ENCODE measurements around the gene FGF18.
"Not testable (repeated sequence)": the region's sequence is repeated elsewhere in the genome, so short reads cannot be mapped to it uniquely, and the experiment has no call there.

Gene FGF18

GRCh38 chr5:171418982-171419687 is at the start of gene FGF18:
FGF18 (plus strand) TSS chr5:171419647; CDS start chr5:171420200, 553 bp downstream.
- no peak for FAIRE-seq

GRCh38 chr5:171369898-171370297 is 49.5 kb upstream of the FGF18 start:
- FAIRE-seq, result no peak

GRCh38 chr5:171370881-171371280 is 48.6 kb upstream of the FGF18 start:
- FAIRE-seq, result not testable (repeated sequence)

- no peak for FAIRE-seq
Measured at GRCh38 chr5:171371326-171371725, 48.1 kb upstream of the FGF18 start.

GRCh38 chr5:171379961-171380360 is 39.5 kb upstream of the FGF18 start:
- FAIRE-seq, result no peak

GRCh38 chr5:171384416-171384815 is 35.0 kb upstream of the FGF18 start:
- FAIRE-seq, result not testable (repeated sequence)

- FAIRE-seq, result not testable (repeated sequence)
Measured at GRCh38 chr5:171384999-171385398, 34.4 kb upstream of the FGF18 start.

- no peak for FAIRE-seq
Measured at GRCh38 chr5:171386006-171386671, 33.3 kb upstream of the FGF18 start.

GRCh38 chr5:171386861-171387344 is 32.5 kb upstream of the FGF18 start:
- no peak for FAIRE-seq

GRCh38 chr5:171387345-171387969 is 32.0 kb upstream of the FGF18 start, which contains the start of gene NPM1:
NPM1 (plus strand) TSS chr5:171387849; CDS start chr5:171387949, 100 bp downstream.
- FAIRE-seq, result peak; percentile 82

- FAIRE-seq, result no peak
Measured at GRCh38 chr5:171387970-171388815, 31.3 kb upstream of the FGF18 start.

- FAIRE-seq, result no peak
Measured at GRCh38 chr5:171388816-171389168, 30.7 kb upstream of the FGF18 start.

GRCh38 chr5:171390883-171391677 is 28.4 kb upstream of the FGF18 start:
- no peak for FAIRE-seq

- FAIRE-seq, result no peak
Measured at GRCh38 chr5:171391996-171392577, 27.4 kb upstream of the FGF18 start.

GRCh38 chr5:171392585-171393159 is 26.8 kb upstream of the FGF18 start:
- FAIRE-seq, result no peak

- no peak for FAIRE-seq
Measured at GRCh38 chr5:171395042-171395441, 24.4 kb upstream of the FGF18 start.

- not testable (repeated sequence) for FAIRE-seq
Measured at GRCh38 chr5:171396583-171396982, 22.9 kb upstream of the FGF18 start.

GRCh38 chr5:171397190-171397589 is 22.3 kb upstream of the FGF18 start:
- no peak for FAIRE-seq

- FAIRE-seq, result no peak
Measured at GRCh38 chr5:171397599-171397998, 21.8 kb upstream of the FGF18 start.

- not testable (repeated sequence) for FAIRE-seq
Measured at GRCh38 chr5:171398660-171399059, 20.8 kb upstream of the FGF18 start.

GRCh38 chr5:171400169-171400568 is 19.3 kb upstream of the FGF18 start:
- FAIRE-seq, result no peak
